Measurements from ENCODE around the gene PRR16. TPM values are rescaled to one million over a fixed set of nuclear protein-coding genes. Genes with fewer than 3 reads are reported as not detected.
"Not testable (repeated sequence)": the region's sequence is repeated elsewhere in the genome, so short reads cannot be mapped to it uniquely, and the experiment has no call there.

Gene PRR16
- total RNA-seq, 2 donors from 2014 or later, result 4.7 to 4.8 TPM

- ATAC-seq (no peak), DNase-seq (no peak)
- intact Hi-C loops (cut with DNase I), result no loop called here
Measured at GRCh38 chr5:120690621-120691407, 226.7 kb downstream of the PRR16 start.

DNA sequence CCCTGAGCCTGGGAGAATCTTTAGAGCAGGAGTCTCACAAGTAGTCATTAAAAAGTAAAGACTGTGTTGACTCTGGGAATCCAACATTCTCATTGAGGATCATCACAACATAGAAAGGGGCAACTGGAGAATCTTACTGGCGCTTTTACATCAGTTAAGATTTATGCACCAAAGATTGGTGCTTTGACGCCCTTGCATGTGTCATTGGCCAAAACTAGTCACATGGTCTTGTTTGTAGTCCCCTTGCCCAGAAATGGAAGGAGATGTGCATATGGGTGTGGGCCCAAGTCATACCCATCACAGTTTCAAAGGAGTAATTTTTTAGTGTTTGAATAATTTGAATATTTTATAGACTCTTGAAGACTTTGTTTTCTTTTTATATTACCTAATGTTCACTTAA lies 228.2 kb downstream of the PRR16 start:
- ATAC-seq (no peak), DNase-seq (no peak)
- intact Hi-C loops (cut with DNase I), result no loop called here

DNA sequence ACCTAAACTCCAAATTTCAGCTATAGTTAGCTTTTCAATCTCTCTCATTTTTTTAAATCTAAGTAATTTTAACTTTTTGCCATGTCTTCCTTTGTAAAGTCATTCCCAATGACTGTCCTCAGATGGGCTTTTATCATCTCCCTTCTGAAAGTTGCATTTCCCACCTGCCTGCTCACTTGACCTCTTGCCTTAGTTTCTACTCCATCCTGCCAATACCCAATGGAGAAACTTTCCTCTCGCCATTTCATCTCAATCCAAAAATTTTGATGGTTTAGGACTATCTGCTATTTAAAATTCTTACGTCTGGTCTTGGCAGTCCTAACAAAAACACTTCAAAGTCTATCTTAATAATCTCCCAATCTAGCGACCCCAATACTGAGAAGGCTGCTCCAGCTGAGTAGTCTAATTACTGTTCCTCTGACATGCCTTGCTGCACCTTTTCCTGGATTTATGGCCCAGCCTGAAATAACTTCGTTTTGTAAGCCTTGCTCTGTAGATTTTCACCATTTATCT lies 231.3 kb downstream of the PRR16 start:
- DNase-seq (no peak), ATAC-seq (no peak)
- intact Hi-C loops (cut with DNase I), result no loop called here

- no peak for DNase-seq
- intact Hi-C loops (cut with DNase I), result no loop called here
- ATAC-seq, result no peak
Measured at GRCh38 chr5:120697147-120697546, 233.0 kb downstream of the PRR16 start.

DNA sequence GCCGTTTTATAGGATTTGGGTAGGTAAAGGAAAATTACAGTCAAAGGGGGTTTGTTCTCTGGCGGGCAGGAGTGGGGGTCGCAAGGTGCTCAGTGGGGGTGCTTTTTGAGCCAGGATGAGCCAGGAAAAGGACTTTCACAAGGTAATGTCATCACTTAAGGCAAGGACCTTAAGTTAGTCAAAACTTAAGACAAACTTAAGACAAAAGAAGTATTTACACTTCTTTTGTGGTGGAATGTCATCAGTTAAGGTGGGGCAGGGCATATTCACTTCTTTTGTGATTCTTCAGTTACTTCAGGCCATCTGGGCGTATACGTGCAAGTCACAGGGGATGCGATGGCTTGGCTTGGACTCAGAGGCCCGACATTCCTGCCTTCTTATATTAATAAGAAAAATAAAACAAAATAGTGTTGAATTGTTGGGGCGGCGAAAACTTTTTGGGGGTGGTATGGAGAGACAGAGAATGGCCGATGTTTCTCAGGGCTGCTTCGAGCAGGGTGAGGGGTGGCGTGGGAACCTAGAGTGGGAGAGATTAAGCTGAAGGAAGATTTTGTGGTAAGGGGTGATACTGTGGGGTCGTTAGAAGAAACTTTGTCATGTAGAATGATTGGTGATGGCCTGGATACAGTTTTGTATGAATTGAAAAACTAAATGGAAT lies 233.7 kb downstream of the PRR16 start:
- DNase-seq; ATAC-seq; intact Hi-C loops (cut with DNase I): not testable (repeated sequence)

- intact Hi-C loops (cut with DNase I); ATAC-seq; DNase-seq: not testable (repeated sequence)
Measured at GRCh38 chr5:120700653-120701052, 236.6 kb downstream of the PRR16 start.

DNA sequence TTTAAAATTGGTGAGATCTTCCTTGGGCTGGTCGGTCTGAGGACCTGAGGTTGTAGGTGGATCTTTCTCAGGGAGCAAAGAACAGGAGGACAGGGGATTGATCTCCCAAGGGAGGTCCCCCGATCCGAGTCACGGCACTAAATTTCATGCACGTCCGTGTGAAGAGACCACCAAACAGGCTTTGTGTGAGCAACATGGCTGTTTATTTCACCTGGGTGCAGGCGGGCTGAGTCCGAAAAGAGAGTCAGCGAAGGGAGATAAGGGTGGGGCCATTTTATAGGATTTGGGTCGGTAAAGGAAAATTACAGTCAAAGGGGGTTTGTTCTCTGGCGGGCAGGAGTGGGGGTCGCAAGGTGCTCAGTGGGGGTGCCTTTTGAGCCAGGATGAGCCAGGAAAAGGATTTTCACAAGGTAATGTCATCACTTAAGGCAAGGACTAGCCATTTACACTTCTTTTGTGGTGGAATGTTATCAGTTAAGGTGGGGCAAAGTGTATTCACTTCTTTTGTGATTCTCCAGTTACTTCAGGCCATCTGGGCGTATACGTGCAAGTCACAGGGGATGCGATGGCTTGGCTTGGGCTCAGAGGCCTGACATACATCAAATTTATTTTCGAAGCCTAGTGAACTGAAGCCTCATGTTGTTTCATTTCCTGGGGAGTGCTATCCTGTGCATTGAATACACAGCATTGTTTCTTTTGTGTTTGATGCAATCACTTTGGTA lies 238.9 kb downstream of the PRR16 start:
- DNase-seq; intact Hi-C loops (cut with DNase I); ATAC-seq: not testable (repeated sequence)

- DNase-seq (no peak), ATAC-seq (no peak)
- intact Hi-C loops (cut with DNase I), result no loop called here
Measured at GRCh38 chr5:120703918-120704587, 240.0 kb downstream of the PRR16 start.

- ATAC-seq (no peak), DNase-seq (no peak)
- intact Hi-C loops (cut with DNase I), result no loop called here
Measured at GRCh38 chr5:120706877-120707276, 242.8 kb downstream of the PRR16 start.

DNA sequence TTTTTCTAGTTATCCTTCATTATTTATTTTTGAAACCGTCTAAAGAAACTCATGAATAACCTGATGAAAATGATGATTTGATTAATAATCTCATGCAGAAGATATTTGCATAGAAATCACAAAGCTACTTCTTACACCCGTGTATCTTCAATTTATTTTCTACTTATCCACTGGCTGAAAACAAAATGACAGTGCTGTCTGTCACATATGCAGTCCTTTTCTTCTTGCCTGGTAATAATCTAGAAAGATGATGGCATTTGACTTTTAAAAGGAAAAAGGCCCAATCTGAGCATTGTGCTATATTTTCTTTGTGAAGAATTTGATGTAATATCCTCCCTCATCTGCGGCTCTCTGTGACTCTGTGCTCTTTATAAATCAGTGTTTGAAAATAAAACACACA lies 253.3 kb downstream of the PRR16 start:
- DNase-seq, result no peak
- no peak for ATAC-seq
- intact Hi-C loops (cut with DNase I), result no loop called here

DNA sequence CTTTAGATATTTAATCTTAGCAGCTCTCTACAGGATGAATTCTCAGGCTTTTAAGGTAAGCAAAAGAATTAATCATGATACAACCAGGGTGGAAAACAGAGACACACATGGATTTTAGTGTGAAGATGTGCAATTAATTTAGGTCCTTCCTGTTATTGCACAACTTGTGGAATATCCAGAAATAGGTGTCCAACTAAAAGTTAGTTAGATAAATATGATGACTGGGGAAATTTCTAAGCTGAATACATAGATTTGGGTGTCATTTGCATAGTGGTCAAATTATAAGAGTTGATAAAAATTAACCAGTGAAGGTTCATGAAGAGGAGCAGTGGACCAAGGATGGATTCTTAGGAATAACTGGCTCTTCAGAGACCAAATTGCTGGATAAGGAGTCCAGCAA lies 266.1 kb downstream of the PRR16 start:
- intact Hi-C loops (cut with DNase I), result no loop called here
- no peak for ATAC-seq
- no peak for DNase-seq

GRCh38 chr5:120734033-120734432 lies 269.9 kb downstream of the PRR16 start:
- DNase-seq (no peak), ATAC-seq (no peak)
- intact Hi-C loops (cut with DNase I), result no loop called here

- no peak for DNase-seq
- intact Hi-C loops (cut with DNase I), result no loop called here
- no peak for ATAC-seq
Measured at GRCh38 chr5:120735076-120735475, 271.0 kb downstream of the PRR16 start.

Data from left cardiac atrium (tissue), 4 donors.